Measurements from ENCODE around the gene FBXL20.

DNA sequence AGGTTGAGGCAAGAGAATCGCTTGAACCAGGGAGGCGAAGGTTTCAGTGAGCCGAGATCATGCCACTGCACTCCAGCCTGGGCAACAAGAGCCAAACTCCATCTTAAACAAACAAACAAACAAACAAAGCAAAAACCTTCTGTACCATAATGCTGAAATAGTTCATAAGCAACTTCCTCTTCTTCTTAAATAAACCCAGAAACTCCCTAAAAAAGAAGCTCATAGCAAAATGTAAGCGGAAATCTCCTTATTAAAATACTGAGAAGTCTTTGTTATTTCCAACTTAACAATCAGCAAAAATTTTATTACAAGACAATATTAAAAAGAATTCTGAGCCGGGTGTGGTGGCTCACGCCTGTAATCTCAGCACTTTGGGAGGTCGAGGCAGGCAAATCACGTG lies 82.8 kb downstream of the FBXL20 start:
- no peak for TF ChIP-seq ZNF8 (CRISPR knock-in tag; IDR thresholded peaks at IDR 0.05)
- TF ChIP-seq, protein P1, sequence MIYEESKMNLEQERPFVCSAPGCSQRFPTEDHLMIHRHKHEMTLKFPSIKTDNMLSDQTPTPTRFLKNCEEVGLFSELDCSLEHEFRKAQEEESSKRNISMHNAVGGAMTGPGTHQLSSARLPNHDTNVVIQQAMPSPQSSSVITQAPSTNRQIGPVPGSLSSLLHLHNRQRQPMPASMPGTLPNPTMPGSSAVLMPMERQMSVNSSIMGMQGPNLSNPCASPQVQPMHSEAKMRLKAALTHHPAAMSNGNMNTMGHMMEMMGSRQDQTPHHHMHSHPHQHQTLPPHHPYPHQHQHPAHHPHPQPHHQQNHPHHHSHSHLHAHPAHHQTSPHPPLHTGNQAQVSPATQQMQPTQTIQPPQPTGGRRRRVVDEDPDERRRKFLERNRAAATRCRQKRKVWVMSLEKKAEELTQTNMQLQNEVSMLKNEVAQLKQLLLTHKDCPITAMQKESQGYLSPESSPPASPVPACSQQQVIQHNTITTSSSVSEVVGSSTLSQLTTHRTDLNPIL (CRISPR knock-in tag; IDR thresholded peaks at IDR 0.05; ENCODE audit: low read depth), result no peak
- TF ChIP-seq, protein P2, sequence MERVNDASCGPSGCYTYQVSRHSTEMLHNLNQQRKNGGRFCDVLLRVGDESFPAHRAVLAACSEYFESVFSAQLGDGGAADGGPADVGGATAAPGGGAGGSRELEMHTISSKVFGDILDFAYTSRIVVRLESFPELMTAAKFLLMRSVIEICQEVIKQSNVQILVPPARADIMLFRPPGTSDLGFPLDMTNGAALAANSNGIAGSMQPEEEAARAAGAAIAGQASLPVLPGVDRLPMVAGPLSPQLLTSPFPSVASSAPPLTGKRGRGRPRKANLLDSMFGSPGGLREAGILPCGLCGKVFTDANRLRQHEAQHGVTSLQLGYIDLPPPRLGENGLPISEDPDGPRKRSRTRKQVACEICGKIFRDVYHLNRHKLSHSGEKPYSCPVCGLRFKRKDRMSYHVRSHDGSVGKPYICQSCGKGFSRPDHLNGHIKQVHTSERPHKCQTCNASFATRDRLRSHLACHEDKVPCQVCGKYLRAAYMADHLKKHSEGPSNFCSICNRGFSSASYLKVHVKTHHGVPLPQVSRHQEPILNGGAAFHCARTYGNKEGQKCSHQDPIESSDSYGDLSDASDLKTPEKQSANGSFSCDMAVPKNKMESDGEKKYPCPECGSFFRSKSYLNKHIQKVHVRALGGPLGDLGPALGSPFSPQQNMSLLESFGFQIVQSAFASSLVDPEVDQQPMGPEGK (CRISPR knock-in tag; IDR thresholded peaks at IDR 0.05; ENCODE audit: borderline replicate concordance), result no peak
- TF ChIP-seq BACH2 (CRISPR knock-in tag; IDR thresholded peaks at IDR 0.05; ENCODE audit: borderline replicate concordance), result no peak
- TF ChIP-seq RARB (CRISPR knock-in tag; IDR thresholded peaks at IDR 0.05), result no peak
- TF ChIP-seq GLIS3 (CRISPR knock-in tag; IDR thresholded peaks at IDR 0.05), result no peak
- TF ChIP-seq ZFP3 (CRISPR knock-in tag; IDR thresholded peaks at IDR 0.05), result no peak
- TF ChIP-seq ESRRG (CRISPR knock-in tag; IDR thresholded peaks at IDR 0.05), result no peak
- TF ChIP-seq ZC3H10 (CRISPR knock-in tag; IDR thresholded peaks at IDR 0.05), result no peak
- TF ChIP-seq, protein P3, sequence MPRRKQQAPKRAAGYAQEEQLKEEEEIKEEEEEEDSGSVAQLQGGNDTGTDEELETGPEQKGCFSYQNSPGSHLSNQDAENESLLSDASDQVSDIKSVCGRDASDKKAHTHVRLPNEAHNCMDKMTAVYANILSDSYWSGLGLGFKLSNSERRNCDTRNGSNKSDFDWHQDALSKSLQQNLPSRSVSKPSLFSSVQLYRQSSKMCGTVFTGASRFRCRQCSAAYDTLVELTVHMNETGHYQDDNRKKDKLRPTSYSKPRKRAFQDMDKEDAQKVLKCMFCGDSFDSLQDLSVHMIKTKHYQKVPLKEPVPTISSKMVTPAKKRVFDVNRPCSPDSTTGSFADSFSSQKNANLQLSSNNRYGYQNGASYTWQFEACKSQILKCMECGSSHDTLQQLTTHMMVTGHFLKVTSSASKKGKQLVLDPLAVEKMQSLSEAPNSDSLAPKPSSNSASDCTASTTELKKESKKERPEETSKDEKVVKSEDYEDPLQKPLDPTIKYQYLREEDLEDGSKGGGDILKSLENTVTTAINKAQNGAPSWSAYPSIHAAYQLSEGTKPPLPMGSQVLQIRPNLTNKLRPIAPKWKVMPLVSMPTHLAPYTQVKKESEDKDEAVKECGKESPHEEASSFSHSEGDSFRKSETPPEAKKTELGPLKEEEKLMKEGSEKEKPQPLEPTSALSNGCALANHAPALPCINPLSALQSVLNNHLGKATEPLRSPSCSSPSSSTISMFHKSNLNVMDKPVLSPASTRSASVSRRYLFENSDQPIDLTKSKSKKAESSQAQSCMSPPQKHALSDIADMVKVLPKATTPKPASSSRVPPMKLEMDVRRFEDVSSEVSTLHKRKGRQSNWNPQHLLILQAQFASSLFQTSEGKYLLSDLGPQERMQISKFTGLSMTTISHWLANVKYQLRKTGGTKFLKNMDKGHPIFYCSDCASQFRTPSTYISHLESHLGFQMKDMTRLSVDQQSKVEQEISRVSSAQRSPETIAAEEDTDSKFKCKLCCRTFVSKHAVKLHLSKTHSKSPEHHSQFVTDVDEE (CRISPR knock-in tag; IDR thresholded peaks at IDR 0.05), result no peak
- no peak for TF ChIP-seq ZFP30 (CRISPR knock-in tag; IDR thresholded peaks at IDR 0.05)
- TF ChIP-seq ARNTL (CRISPR knock-in tag; IDR thresholded peaks at IDR 0.05; ENCODE audit: borderline replicate concordance, low read depth), result no peak
- TF ChIP-seq, protein P4, sequence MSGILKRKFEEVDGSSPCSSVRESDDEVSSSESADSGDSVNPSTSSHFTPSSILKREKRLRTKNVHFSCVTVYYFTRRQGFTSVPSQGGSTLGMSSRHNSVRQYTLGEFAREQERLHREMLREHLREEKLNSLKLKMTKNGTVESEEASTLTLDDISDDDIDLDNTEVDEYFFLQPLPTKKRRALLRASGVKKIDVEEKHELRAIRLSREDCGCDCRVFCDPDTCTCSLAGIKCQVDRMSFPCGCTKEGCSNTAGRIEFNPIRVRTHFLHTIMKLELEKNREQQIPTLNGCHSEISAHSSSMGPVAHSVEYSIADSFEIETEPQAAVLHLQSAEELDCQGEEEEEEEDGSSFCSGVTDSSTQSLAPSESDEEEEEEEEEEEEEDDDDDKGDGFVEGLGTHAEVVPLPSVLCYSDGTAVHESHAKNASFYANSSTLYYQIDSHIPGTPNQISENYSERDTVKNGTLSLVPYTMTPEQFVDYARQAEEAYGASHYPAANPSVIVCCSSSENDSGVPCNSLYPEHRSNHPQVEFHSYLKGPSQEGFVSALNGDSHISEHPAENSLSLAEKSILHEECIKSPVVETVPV (CRISPR knock-in tag; IDR thresholded peaks at IDR 0.05), result no peak
